HG03280 (cell line): ENCODE results near the gene CDH24.

Source experiments
- ATAC-seq: cut with Tn5 transposase; IDR thresholded peaks from one replicate; pipeline ENCODE4 v1.9.1; 2021; ENCODE audit warnings: mild to moderate bottlenecking, moderate library complexity; ENCODE audit not compliant: unreplicated experiment

The CDH24 gene, protein sequence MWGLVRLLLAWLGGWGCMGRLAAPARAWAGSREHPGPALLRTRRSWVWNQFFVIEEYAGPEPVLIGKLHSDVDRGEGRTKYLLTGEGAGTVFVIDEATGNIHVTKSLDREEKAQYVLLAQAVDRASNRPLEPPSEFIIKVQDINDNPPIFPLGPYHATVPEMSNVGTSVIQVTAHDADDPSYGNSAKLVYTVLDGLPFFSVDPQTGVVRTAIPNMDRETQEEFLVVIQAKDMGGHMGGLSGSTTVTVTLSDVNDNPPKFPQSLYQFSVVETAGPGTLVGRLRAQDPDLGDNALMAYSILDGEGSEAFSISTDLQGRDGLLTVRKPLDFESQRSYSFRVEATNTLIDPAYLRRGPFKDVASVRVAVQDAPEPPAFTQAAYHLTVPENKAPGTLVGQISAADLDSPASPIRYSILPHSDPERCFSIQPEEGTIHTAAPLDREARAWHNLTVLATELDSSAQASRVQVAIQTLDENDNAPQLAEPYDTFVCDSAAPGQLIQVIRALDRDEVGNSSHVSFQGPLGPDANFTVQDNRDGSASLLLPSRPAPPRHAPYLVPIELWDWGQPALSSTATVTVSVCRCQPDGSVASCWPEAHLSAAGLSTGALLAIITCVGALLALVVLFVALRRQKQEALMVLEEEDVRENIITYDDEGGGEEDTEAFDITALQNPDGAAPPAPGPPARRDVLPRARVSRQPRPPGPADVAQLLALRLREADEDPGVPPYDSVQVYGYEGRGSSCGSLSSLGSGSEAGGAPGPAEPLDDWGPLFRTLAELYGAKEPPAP

DNA sequence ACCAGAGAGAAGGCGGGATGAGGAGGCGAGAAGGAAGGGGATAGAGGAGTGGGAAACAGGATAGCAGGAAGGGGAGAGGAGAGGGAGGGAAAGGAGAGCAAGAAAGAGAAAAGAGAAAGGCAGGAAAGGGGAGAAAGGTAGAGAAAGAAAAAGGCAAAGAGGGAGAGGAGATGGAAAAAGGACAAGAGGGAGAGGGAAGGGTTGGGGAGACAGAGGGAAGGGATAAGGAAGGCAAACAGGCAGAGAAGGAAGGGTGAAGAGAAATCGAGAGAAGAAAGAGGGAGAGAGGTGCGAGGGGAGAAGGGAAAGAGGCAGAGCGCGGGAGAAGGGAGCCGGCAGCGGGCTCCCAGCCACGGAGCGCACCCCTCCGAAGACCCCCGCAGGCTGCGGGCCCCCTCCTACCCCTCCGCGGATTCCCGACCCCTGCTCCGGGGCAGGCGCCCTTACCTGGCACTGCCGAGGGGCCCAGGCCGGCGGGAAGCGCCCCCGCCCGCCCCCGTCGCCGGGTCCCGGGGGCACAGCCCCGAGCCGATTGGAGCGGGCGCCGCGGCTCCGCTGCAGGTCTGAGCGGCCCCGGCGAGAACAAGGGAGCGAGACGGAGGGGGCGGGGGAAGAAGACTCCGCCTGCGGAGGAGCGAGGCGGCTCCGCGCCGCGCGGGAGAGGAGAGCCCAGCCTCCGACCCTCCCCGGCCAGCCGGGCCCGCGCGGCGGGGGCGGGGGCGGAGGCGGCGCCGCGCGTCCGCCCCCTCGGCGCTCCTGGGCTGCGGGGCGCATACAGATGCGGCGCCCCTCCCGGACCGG lies at the start of gene CDH24:
CDH24 (minus strand) TSS at position 565 of the 801 bp plus-strand sequence. CDS start 1,787 bp downstream, outside the sequence.
- peak; percentile 55 for ATAC-seq

GRCh38 chr14:23106747-23107045 lies 49.4 kb upstream of the CDH24 start:
- no peak for ATAC-seq

DNA sequence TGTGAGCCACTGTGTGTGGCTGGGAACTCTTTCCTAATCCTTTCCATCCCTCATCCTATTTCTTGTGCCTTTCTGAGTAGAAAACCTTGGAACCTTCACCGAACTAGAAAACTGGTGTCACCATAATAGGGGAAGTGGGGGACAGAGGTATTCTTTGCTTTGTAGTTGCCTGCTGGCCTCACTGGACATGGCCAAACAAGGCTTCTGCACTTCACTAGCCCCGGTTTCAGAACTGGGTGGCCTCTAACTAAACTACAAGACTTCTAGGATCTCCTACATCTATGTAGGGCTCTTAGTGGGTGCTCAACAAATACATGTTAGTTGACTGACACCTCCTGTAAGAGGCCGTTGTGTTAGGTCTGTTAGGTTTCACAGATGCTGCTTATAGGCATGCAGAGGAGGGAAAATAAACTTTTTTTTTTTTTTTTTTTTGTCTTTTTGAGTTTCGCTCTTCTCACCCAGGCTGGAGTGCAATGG lies 48.1 kb upstream of the CDH24 start:
- ATAC-seq, result no peak

GRCh38 chr14:23104591-23105347 lies 47.4 kb upstream of the CDH24 start, which contains the start of gene CIROP:
TSS of gene CIROP (minus strand) at chr14:23104989. CDS start at chr14:23104920, 69 bp downstream.
- ATAC-seq, result no peak

DNA sequence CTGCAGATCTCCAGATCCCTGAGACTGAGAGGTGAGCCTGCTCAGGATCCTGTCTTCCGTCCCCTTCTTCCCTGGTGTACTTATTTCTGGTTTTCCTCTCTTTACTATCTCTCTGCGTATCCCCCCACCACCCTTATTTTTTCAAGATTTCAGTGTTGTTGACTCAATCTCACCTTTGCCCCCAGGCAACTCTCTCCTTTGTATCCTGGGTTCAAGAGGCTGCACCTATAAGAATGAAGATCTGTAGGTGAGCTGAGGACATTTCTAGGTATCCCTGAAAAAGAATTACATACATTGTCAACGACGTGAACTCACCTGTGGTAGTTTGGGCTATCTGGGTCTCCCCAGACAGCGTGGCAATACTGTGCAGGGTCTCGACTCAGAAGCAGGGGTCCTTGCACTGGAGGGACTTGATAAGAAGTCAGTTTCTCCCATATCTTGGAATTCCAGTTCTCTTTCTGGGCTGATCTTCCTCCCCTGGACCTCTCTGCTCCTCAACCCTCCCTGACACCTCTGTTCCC lies 46.8 kb upstream of the CDH24 start:
- no peak for ATAC-seq

GRCh38 chr14:23103581-23103980 lies 46.3 kb upstream of the CDH24 start:
- ATAC-seq, result no peak

GRCh38 chr14:23102801-23103200 lies 45.5 kb upstream of the CDH24 start:
- no peak for ATAC-seq

DNA sequence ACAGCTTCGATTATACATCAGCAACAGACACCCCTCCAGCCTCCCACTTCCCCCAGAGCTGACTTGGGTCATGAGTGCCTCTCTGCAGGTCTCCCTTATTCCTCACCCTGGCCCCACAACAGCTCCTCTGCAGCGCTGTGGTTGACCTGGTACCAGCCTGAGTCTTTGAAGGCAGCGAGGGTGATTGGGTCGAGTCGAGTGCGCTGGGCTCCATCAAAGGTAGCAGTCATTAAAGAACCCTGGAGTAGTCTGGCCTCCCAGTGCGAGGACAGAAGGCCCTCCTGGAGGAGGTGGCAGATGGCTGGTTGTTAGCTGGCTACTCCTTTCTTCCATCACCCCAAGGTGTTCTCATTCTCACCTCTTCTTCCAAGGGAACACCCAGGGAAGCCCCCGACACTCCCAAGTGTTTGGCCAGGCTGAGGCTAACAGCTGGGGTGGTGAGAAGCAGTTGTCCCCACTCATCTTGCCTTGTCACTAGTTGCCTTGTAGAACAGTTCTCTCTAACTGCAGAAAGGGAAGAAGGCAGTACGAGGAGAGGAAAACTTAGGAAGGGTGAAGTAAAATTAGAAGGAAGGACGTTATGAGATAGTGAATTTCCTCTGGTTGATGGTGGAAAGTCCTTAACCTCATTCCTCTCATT lies 44.8 kb upstream of the CDH24 start:
- ATAC-seq, result no peak

DNA sequence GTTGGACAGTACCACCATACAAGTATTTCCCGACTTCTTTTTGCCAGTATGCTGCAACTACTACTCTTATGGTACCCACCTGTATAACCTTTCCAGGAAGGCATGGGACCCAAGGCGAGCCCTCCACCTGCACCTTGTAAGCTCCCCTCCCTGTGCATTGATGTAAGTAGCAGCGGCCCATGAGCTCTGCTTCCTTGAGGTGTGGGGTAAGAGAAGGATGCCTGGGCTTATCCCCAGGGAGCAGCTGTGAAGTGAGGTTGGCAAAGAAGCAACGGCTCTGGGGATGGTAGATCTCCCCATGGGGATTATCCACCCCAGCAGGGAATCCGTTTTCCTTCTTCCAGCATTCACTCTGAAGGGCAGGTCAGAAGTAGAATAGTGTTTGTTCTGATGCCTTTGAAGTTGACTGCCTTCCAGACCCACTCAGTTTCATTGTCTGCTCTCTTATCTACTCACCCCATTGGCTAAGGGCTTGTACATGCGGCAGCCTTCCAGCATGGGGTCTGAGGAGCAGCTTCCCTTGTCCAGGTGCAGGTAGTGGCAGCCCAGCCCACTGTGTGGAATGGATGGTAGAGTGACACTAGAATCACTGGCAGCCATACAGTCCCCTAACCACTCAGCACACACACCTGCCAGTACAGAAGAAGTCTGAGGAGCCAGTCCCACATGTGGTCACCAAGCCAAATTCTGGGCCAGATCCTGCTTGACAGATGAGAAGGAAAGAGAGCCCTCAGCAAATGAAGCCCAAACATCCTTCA lies 44.1 kb upstream of the CDH24 start:
- ATAC-seq, result no peak

- ATAC-seq, result no peak
Measured at GRCh38 chr14:23099212-23099861, 42.0 kb upstream of the CDH24 start.

DNA sequence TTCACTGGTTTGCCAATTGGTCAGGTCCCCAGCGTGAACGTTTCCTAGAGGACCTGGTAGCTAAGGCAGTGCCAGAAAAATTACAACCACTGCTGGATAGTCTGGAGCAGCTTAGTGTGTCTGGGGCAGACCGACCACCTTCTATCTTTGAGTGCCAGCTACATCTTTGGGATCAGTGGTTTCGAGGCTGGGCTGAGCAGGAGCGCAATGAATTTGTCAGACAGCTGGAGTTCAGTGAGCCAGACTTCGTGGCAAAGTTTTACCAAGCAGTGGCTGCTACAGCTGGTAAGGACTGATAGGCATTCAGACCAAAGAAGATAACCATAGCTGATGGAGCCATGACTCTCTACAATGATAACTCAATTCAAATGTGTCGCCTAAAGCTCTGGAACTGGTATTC lies 40.5 kb upstream of the CDH24 start:
- no peak for ATAC-seq

DNA sequence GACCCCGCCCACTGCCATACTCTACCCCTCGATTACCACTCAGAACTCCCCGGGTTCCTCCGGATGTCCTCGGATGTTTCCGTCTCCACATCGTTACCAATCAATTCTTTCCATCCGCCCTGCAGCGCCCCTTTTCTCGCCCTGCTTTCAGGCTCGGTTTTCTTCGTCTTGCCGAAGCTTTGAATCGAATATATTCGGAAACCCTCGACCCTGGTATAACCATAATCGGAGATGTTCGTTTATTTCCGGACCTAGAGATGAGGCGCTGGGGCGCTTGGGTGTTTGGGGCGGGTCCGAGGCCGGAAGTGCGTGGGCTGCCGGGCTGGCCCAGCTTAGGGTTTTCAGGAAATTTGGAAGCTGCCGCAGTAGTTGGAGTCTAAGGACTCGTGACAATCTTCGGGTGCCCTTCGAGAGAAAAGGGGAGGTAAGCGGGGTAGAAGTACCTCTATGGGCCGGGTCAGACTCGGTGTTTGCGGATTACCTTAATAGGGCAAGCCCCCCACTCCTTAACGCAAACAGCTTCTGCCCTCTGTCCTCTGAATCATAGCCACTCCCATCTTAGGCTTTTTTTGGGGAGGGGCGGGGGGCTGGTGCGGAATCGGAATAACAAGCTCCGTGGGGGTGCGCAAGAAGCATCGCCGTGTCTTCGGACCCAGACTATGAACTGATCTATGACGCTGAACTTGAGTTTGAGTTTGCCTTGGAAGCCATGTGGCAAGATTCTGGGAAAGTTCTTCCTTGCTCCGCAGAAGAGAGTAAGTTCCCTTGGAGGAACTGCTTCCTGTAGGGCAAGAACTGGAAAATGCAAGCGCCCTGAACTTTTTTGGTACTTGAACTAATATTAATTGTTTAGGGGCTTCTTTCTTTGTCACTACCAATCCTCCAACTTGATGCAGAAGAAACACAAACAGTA lies 38.1 kb upstream of the CDH24 start, which contains the start of gene C14orf119:
C14orf119 (plus strand) TSS at position 310 of the 913 bp plus-strand sequence. CDS start 2,154 bp downstream, outside the sequence.
- peak; percentile 91 for ATAC-seq

- ATAC-seq, result peak; percentile 37
Measured at GRCh38 chr14:23094666-23095195, 37.4 kb upstream of the CDH24 start, which contains the start of gene ACIN1. TSS of gene ACIN1 (minus strand) at chr14:23095136. CDS start at chr14:23095112, 24 bp downstream.

DNA sequence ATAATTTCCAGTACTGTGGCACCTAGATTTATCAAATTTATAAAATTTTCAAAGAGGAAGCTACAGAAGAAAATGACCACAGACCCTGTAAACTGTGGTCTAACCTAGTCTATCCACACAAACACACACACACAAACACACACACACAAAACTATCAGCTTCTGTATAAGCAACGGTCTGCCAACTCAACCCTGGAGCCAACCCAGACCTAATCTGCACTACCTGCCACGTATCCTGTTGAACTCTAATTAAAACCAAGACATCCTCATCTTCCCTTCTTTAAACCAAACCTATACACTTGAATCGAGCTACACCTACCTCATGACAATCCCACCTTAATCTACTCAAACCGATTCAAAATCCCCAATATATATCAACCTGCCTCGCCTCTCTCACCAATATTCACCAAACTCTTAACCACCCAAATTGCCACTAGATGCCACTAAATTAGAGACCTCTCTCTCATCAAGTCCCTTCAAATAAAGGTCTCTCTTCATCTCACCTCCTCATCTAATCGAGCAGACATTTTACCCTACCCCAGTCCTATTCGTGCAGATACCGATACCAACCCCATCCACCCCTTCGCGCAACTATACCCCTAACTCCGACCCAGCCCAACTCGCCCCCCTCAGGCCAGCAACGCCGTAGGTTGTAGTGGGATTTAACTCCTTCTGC lies 36.8 kb upstream of the CDH24 start:
- no peak for ATAC-seq

GRCh38 chr14:23093526-23093925 lies 36.2 kb upstream of the CDH24 start:
- no peak for ATAC-seq

DNA sequence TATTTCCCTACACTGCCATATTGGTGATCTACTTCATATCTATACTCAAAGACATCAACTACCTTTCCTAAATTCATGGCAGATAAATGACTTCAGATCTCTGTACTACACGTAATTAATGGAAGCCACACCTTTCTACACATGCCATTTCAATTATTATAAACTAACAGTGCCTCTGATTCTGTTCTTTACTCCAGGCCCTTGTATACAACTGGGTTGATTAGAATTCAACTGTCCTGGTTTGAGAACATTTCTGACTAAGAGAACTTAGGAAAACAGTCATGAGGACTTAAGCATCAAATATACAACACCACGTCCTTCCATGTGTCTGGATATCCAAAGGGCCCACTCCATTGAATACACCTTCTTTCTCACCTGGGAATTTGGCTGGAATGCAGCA lies 35.8 kb upstream of the CDH24 start:
- no peak for ATAC-seq
